H1 (cell line): ENCODE results near the gene FAM83C. TPM values are rescaled to one million over a fixed set of nuclear protein-coding genes. Genes with fewer than 3 reads are reported as not detected.

ENCODE experiments used
- E2F6 ChIP-seq: IDR thresholded peaks from 2 replicates; pipeline ENCODE4 v1.6.1; 2012; ENCODE audit warnings: inconsistent platforms
- EGR1 ChIP-seq: IDR thresholded peaks from 2 replicates; pipeline ENCODE4 v1.6.1; 2011; ENCODE audit warnings: low read depth, low read length, borderline replicate concordance
- GTF2F1 ChIP-seq: IDR thresholded peaks from 2 replicates; pipeline ENCODE4 v1.6.1; 2012; ENCODE audit warnings: low read depth, low read length, improper control_type of control experiment, borderline replicate concordance
- JUN ChIP-seq: IDR thresholded peaks from 2 replicates; pipeline ENCODE4 v1.6.1; 2011; ENCODE audit warnings: low read depth, mild to moderate bottlenecking, improper control_type of control experiment, low read length
- polyA plus RNA-seq, 7 experiments: library from polyadenylated mRNA; depleted of rRNA in 3 of 7; stranded (reverse) in 5 of 7; unstranded in 2 of 7; fragments of >200 nt in 5 of 7; fragments of 200-250 nt in 2 of 7; gene quantifications; 1 replicate in 5 of 7; 2 replicates in 1 of 7; 4 replicates in 1 of 7; pipeline versions ENCODE4 v1.2.1 to v1.2.3, GENCODE V29; 2011 to 2013; ENCODE audit warnings: missing spikeins in 2 of 7, mixed read lengths in 2 of 7
- total RNA-seq: library from RNA; stranded (reverse); fragmentation: NEBNext Ultra II Directional; extraction: Animal tissue kit (Norgen Biotek cat#: 25700); gene quantifications from 2 replicates; pipeline ENCODE4 v1.2.1, GENCODE V29; 2021

The FAM83C gene
- total and polyA plus RNA-seq, 2 of the 8 experiments (the other 6 are each of a cell fraction or from before 2014, with no cell fraction given), result not detected

GRCh38 chr20:35260426-35260825, 31.8 kb downstream of the FAM83C start (continued):
- no peak for TF ChIP-seq GTF2F1
- no peak for TF ChIP-seq JUN
- TF ChIP-seq EGR1, result no peak
- no peak for TF ChIP-seq E2F6
- TF ChIP-seq, all 59 proteins: peak for 0
